OCI-LY3 (cell line): ENCODE data around the gene ARHGAP9.

ENCODE experiments used
- H2AFZ ChIP-seq: fragments of 200-600, 300-600 bp; shearing (Covaris generic); 2 replicates; pipeline ENCODE4 v1.6.0; 2014; ENCODE audit warnings: antibody characterized with exemption, low read depth, low read length
- H3K27ac ChIP-seq: fragments of 200-600, 300-600 bp; sonication (generic); 2 replicates; pipeline ENCODE4 v1.5.1; 2014; ENCODE audit warnings: mild to moderate bottlenecking, low read length, moderate library complexity, mixed read lengths
- H3K27me3 ChIP-seq: fragments of 200-600, 300-600 bp; sonication (generic); 2 replicates; pipeline ENCODE4 v1.6.1; 2014; ENCODE audit warnings: low read depth, low read length, mixed read lengths
- H3K36me3 ChIP-seq: fragments of 200-600, 300-600 bp; sonication (generic); replicated peaks from 2 replicates; pipeline ENCODE3; 2014; ENCODE audit warnings: low read depth, low read length, mixed read lengths
- H3K4me1 ChIP-seq: fragments of 300-600, 200-600 bp; sonication (generic); 2 replicates; pipeline ENCODE4 v1.6.1; 2014; ENCODE audit warnings: low read length, mixed read lengths
- H3K4me2 ChIP-seq: fragments of 200-600, 300-600 bp; sonication (generic); 2 replicates; pipeline ENCODE4 v1.6.1; 2014; ENCODE audit warnings: low read length, mixed read lengths
- H3K4me3 ChIP-seq: fragments of 300-600, 200-600 bp; sonication (generic); 2 replicates; pipeline ENCODE4 v1.5.1; 2014; ENCODE audit warnings: antibody characterized with exemption, mild to moderate bottlenecking, low read length, moderate library complexity
- H3K79me2 ChIP-seq: fragments of 300-600, 200-600 bp; shearing (Covaris generic); 2 replicates; pipeline ENCODE4 v1.6.1; 2014; ENCODE audit warnings: mild to moderate bottlenecking, low read length, mixed read lengths
- H3K9ac ChIP-seq: fragments of 300-600, 200-600 bp; shearing (Covaris generic); 2 replicates; pipeline ENCODE4 v1.6.0; 2014; ENCODE audit warnings: mild to moderate bottlenecking, low read length, moderate library complexity
- H3K9me3 ChIP-seq: fragments of 200-600, 300-600 bp; shearing (Covaris generic); 2 replicates; pipeline ENCODE4 v1.6.1; 2014; ENCODE audit warnings: low read length, mixed read lengths; ENCODE audit not compliant: insufficient read depth
- H4K20me1 ChIP-seq: fragments of 200-600, 300-600 bp; sonication (generic); 2 replicates; pipeline ENCODE4 v1.6.1; 2016; ENCODE audit warnings: low read length, mixed read lengths; ENCODE audit not compliant: insufficient read depth
- EZH2phosphoT487 ChIP-seq: fragments of 200-600 bp; shearing (Covaris generic); IDR thresholded peaks from 2 replicates; pipeline ENCODE4 v1.6.1; 2018; ENCODE audit warnings: antibody characterized with exemption, mixed run types, low read depth
- TF ChIP-seq, protein P1 (sequence below): fragments of 200-600, 300-600 bp; sonication (generic); IDR thresholded peaks from 2 replicates; pipeline ENCODE4 v1.5.1; 2014; ENCODE audit warnings: antibody characterized with exemption, low read length, low read depth

ARHGAP9 gene

DNA sequence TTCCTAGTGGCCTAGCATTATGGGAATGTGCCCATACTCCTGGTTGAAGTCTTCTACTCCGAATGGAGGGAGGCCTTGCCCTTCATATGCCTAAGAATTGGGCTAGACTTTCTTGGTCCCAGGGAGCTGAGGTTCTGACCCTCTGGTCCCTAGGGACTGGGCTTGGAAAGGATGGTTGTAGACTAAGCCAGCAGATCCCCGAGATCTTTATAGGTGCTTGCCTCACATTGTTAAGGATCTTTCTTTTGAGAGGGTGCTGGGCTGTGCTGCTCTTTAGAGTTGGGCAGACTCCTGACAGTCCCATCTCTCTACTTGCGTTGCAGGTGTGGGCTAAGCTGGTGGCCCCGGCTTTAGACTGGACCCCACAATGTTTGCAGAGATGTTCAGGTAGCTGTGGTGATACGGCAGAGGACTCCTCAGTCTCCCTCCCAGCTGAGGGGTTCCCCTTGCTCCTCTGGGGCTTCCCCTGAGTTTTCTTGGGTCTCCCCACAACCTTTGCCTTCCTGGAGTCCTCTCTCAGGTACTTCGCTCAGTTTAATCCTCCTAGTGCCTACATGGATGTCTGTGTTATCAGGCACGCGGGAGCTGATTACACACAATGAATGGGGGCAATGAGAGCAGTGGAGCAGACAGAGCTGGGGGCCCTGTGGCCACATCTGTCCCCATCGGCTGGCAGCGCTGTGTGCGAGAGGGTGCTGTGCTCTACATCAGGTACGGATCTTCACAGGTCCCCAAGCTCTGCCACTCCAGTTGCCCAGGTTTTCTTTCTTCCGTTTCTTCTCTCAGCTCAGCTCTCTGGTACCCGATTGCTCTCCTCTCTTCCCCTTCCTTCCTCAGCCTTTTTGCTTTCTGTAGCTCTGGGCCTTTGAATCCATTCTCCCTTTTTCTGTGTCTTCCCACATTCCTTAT lies 44.3 kb upstream of the ARHGAP9 start:
- TF ChIP-seq EZH2phosphoT487: no peak
- TF ChIP-seq, protein P1, sequence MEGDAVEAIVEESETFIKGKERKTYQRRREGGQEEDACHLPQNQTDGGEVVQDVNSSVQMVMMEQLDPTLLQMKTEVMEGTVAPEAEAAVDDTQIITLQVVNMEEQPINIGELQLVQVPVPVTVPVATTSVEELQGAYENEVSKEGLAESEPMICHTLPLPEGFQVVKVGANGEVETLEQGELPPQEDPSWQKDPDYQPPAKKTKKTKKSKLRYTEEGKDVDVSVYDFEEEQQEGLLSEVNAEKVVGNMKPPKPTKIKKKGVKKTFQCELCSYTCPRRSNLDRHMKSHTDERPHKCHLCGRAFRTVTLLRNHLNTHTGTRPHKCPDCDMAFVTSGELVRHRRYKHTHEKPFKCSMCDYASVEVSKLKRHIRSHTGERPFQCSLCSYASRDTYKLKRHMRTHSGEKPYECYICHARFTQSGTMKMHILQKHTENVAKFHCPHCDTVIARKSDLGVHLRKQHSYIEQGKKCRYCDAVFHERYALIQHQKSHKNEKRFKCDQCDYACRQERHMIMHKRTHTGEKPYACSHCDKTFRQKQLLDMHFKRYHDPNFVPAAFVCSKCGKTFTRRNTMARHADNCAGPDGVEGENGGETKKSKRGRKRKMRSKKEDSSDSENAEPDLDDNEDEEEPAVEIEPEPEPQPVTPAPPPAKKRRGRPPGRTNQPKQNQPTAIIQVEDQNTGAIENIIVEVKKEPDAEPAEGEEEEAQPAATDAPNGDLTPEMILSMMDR: no peak
- peaks cover 29% of the 10 kb centered on the region for H3K36me3 ChIP-seq

DNA sequence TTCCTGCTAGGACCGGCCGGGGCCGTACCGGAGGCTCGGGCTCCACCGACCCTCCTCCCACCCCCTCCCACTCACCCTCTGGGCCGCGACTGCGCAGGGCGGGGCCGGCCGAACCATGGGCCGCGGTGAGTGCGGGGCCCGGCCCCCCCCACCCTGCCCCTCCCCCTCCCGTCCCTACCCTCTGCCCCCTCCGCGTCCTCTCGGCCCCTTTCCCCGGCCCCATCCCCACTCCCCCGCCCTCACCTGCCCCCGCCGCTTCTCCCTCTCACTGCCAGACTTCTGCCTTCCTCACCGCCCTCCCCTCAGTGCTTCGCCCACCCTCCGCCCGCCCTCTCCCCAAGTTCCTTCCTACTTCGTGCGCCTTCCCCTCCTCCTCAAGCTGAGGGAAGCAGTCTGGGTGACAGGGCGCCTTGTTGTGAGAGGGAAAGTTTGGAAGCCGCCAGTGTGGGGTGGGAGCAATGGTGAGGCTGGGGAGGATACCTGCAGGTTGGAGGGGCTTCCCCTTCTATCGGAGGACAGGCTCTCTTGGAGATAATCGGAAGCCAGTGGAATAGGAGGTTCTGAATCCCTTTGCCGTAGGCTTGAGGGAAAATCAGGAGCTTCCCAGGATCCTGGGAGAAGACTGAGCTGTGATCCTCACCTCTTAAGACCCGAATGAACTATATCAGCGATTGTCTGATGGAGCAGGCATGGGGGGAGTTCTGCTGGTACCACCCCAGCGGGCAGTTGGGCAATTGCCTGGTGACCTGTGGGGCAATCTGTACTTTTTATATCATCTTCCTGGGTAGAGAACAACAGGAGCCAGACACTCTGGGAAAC lies 43.4 kb upstream of the ARHGAP9 start:
- no peaks in the 10 kb centered on the region for H3K27me3 ChIP-seq
- no peaks in the 10 kb centered on the region for H3K9me3 ChIP-seq
- no peak overlapping the region for H2AFZ ChIP-seq
- H3K27ac ChIP-seq: peak overlapping the region; percentile 94
- peak overlapping the region; percentile 90 for H3K9ac ChIP-seq
- peak overlapping the region; percentile 94 for H3K4me3 ChIP-seq
- peaks cover 34% of the 10 kb centered on the region for H3K36me3 ChIP-seq
- H3K4me2 ChIP-seq: peak overlapping the region; percentile 91
- peaks cover 36% of the 10 kb centered on the region for H3K4me1 ChIP-seq
- TF ChIP-seq EZH2phosphoT487: no peak
- TF ChIP-seq, protein P1: no peak
- H3K79me2 ChIP-seq: peaks cover 38% of the 10 kb centered on the region
- H4K20me1 ChIP-seq: peaks cover 28% of the 10 kb centered on the region

More for the DNA sequence above, 44.3 kb upstream of the ARHGAP9 start:
- peaks cover 19% of the 10 kb centered on the region for H4K20me1 ChIP-seq
- peak overlapping the region; percentile 94; the same call in 1 of the 2 replicates for H3K27ac ChIP-seq
- H3K9me3 ChIP-seq: no peaks in the 10 kb centered on the region
- peak overlapping the region; percentile 91 for H3K4me2 ChIP-seq
- H2AFZ ChIP-seq: no peak overlapping the region
- no peaks in the 10 kb centered on the region for H3K27me3 ChIP-seq
- H3K79me2 ChIP-seq: peaks cover 30% of the 10 kb centered on the region
- H3K4me1 ChIP-seq: peaks cover 29% of the 10 kb centered on the region
- peak overlapping the region; percentile 94 for H3K4me3 ChIP-seq
- peak overlapping the region; percentile 90 for H3K9ac ChIP-seq

DNA sequence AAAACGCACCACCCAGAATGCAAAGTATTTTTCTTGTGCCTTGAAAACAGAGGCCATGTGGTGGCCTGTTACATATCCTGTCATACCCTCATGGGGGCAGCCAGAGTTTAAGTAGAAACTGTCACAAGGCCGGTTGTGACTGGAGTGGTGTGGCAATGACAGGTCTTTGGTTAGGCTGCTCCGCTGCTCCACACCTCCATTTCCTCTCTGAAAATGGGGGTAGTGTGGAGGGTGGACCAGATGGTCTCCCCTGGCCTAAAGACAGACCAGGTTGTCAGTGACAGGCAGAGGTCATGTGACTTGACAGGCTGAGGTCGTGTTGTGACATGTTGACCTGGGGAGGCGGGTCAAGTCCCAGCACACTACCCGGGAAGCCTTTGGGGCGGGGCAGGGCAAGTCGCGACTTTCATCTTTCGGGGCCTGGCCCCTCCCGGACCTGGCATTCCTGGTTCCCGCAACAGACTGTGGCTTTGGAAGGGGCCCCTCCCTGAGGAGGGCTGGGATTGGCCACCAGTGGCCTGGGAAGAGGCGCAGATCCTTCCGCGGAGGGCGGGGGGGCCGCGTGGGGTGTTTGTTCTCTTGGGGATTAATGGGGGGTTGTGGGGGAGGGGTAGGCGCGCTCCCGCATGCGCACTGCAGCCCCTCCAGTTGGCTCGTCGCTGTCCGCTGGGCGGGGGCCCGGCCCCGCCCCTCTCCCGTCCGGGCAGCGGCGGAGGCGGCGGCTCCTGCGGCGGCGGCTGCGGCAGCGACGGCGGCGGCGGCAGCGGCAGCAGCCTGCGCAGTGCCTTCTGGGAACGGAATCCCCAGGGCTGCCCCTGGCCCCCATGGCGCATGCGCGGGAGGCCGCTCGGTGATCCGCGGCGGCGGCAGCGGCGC lies 42.6 kb upstream of the ARHGAP9 start, which contains the start of gene MBD6:
Gene MBD6 (plus strand): TSS at position 814 of the 876 bp plus-strand sequence. CDS start 1,480 bp downstream, outside the sequence.
- H3K27me3 ChIP-seq: no peaks in the 10 kb centered on the region
- peaks cover 42% of the 10 kb centered on the region for H3K79me2 ChIP-seq
- peak within 1 kb of the TSS; percentile 90 for H3K9ac ChIP-seq
- peaks cover 28% of the 10 kb centered on the region for H4K20me1 ChIP-seq
- H3K9me3 ChIP-seq: no peaks in the 10 kb centered on the region
- no peak for TF ChIP-seq EZH2phosphoT487
- TF ChIP-seq, protein P1: no peak
- H3K4me3 ChIP-seq: peak within 1 kb of the TSS; percentile 94
- peaks cover 36% of the 10 kb centered on the region for H3K4me1 ChIP-seq
- peaks cover 34% of the 10 kb centered on the region for H3K36me3 ChIP-seq
- H3K4me2 ChIP-seq: peak within 1 kb of the TSS; percentile 91
- peak within 1 kb of the TSS; percentile 82 for H2AFZ ChIP-seq
- peak within 1 kb of the TSS; percentile 94 for H3K27ac ChIP-seq
